ENCODE data around the gene SELENBP1.

DNA sequence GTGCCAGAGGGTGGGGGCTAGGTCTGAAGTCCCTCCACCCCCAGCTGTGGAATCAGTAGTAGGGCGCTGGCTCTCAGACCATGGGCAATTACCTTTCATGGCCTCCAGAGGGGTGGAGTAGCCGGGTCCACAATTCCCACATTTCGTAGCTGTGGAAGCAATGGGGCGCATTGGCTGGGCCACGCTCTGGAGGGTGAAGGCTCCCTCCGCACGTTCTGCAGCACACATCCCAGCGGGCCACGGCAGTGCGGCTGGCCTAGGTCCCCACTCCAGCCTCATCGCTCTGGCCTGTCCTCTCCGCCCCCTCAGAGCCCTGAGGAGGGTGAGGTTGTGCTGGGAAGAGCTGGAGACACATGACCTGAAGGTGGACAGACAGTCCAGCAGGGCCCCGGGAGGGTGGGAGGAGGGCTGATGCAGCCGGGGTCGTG is 2.9 kb downstream of the SELENBP1 start:
- TF ChIP-seq EZH2 (IDR thresholded peaks at IDR 0.05; ENCODE audit: borderline replicate concordance), result no peak
- TF ChIP-seq, protein P1, sequence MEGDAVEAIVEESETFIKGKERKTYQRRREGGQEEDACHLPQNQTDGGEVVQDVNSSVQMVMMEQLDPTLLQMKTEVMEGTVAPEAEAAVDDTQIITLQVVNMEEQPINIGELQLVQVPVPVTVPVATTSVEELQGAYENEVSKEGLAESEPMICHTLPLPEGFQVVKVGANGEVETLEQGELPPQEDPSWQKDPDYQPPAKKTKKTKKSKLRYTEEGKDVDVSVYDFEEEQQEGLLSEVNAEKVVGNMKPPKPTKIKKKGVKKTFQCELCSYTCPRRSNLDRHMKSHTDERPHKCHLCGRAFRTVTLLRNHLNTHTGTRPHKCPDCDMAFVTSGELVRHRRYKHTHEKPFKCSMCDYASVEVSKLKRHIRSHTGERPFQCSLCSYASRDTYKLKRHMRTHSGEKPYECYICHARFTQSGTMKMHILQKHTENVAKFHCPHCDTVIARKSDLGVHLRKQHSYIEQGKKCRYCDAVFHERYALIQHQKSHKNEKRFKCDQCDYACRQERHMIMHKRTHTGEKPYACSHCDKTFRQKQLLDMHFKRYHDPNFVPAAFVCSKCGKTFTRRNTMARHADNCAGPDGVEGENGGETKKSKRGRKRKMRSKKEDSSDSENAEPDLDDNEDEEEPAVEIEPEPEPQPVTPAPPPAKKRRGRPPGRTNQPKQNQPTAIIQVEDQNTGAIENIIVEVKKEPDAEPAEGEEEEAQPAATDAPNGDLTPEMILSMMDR (IDR thresholded peaks at IDR 0.05; ENCODE audit: poor library complexity), result no peak

All from hepatocyte (in vitro differentiated cells).